HG03045 (cell line): ENCODE results near the gene POU6F2.

Experiments
- ATAC-seq: cut with Tn5 transposase; IDR thresholded peaks from one replicate; pipeline ENCODE4 v1.9.1; 2021; ENCODE audit warnings: mild to moderate bottlenecking, moderate library complexity; ENCODE audit not compliant: unreplicated experiment

The POU6F2 gene

DNA sequence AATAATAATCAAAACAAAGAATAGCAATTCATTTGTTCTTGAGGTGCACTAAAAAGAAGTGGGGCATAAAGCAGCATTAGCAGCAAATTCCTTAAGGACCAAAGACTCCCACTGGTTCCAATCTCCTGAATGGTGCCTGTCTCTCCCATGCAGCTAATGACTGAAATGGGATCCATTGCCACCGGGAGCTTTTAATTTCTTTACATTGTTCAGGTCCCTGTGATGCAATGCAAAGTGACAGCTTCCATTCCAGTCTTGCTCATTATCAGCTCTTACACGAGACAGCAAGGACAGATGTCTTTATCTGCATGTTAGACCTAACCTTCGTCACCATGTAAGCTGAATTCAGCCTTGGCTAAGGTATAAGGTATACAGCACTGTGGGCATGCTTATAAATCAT, 148.1 kb downstream of the POU6F2 start:
- ATAC-seq = no peak

DNA sequence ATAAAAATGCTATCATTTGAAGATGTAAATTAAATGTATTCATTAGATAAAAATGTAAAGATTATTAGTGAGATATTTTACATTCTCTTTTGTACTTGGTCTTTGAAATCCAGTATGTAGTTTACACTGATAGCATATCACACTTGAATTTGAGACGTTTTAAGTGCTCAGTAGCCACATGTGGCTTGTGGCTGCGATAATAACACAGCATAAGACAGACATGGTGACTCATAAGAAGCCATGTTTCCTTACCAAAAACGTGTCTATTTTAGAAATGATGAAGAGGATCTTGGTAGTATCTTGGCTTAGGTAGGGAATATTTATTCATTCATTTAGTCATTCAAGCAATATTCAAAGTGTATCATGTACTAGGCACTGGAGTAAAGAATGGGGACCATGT, 149.3 kb downstream of the POU6F2 start:
- no peak for ATAC-seq

DNA sequence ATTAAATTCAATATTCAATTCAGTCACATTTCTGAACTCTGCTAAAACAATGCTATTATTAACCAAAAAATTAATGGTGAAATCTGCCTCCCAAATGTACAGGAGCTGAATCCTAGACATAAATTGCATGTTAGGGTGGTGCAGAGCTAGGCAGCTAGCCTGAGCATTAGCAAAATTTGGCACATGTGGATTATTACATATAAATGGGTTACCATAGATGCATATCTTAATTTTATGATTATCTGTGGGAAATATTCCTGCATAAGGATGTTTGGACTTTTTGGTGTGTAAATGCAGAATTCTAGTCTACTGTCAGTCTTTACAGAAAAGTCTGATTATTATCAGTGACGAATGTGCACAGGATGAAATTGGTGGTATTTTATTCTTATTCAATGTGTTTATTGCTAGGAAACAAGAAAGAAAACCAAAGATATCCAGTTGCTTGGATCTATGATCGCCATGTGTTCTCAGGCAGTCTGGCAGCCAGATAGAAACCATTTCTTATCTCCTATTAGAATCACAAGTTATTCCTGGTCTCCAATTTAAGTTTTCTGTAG, 150.7 kb downstream of the POU6F2 start:
- no peak for ATAC-seq

DNA sequence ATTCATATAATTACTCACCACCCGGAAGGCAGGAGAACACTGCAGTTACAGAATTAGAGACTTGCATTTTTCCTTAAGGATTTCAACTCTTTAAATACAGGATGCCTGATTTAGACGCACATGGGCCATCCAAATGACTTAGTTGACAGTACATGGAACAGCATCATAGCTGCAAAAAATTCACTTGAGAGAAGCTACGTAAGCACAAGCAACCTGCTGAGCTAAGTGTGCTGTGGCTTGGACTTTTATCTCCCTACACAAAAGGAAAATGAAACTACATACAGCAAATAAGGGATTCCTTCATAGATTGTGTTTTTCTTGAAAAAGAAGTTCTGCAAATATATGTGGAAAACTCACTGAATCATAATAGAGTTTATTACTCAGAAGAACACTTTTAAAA, 152.6 kb downstream of the POU6F2 start:
- ATAC-seq = no peak

DNA sequence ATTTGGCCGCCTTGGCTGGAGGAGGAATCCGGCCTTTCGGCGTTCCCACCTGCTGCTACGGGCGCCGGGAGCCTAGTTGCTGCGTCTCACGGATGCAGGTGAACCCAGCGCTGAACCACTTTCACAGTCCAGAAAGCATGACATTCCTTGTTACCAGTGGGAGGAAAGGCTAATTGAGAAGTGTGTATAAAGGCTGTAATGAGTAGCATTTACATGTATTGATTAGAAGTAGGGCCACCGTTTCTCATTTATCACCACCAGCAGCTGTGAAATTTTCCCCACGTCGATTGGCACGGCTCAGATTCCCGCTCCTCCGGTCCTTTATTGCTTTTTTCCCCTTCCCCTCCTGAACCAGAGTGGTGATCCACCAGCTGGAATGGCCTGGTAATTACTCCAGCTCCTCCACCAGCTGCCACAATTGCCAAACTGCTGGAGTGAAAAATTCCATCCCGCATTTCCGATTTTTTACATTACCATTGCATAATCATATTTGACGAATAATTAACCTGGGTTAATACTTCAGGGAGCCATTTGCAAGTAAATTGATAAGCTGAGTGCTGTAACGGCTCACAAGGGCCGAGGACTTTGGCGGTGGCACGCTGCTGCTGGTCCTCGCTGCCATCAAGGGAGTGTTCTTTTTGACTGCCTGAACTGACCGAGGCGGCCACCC, 153.3 kb downstream of the POU6F2 start:
- no peak for ATAC-seq

DNA sequence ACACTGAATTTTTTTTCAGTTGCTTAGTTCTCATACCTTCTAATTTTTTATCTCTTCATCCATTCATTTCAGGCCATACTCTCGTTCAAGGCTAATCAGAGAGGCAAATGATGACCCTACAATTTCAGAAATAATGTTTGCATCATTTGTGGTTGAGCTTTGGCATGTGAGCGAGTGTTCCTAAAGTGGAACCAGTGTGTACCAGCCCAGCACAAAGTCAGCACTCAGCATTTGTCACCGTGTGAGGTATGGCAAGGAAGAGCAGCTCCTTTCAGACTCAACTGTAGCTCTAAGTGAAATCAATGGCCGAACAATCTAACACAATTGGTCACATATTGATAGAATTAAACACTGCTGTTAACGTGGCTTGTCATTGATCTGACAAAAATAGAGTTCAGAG, 154.6 kb downstream of the POU6F2 start:
- no peak for ATAC-seq

DNA sequence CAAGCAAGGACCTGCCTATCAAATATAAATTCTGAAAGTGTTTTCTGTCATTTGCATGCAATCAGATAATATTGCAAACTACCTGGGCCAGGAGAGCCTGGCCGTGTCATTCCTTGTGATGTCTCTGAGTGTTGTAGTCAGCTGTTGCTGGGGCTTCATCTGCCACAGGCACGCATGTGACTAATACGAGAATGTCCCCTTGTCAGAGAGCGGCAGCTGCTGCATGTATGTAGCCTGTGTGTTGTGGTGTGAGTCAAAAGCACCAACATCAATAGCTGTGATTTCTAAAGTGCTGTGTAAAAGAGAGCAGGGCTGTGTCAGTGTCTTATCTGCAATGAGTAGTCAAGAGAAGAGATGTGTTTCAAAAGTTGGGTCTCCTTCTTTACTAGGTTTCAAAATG, 155.4 kb downstream of the POU6F2 start:
- ATAC-seq = no peak

DNA sequence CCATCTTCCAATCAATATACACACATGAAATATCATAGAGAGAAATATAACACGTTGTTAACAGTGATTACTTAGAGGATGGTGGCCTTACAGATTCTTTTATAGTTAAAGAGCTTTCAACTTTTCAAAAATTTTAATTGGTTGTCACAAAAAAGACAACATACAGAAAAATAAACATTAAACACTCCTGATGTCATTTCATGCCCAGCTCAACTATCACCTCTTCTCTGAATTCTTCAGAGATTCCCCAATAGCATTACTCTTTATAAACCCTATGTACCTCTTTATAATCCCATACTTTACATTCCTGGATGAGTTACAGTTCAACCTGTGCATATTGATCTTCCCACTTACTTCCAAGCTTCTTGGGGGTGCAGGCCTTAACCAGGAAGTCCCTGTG, 159.8 kb downstream of the POU6F2 start:
- no peak for ATAC-seq

DNA sequence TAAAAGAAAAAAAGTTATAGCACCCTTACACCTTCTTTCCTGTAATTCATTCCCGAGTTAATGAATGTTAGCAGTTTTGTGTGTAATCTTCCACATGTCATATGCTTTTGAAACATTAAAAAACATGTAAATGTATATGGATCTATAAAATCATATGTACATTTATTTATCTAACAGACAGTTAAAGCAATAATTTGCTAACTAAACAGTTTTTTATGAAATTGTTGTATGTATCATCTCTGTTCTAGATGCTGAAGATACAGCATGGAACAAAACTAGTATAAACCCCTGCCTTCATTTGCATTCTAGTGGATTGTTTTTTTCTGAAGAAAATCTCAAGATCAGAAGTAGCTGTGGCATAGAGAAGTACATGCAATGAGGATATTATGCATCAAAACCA, 165.0 kb downstream of the POU6F2 start:
- no peak for ATAC-seq

DNA sequence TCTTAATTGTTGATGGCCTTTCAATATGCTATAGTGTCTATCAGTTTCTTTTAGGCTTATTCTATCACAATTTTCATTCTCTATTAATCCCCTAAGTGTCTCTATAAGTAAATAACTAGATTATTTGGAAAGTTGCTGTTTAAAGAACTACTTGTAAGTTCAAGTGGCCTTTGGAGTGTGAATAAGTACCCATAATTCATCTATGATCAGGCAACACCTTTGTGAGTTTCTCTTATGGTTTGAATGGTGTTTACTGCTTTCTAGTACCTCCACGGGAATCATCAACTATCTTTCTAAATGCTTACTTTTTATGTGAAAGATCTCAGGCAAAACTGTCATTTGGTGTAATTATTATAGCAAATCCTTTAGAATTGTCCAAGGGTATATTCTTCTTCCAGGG, 166.7 kb downstream of the POU6F2 start:
- no peak for ATAC-seq

DNA sequence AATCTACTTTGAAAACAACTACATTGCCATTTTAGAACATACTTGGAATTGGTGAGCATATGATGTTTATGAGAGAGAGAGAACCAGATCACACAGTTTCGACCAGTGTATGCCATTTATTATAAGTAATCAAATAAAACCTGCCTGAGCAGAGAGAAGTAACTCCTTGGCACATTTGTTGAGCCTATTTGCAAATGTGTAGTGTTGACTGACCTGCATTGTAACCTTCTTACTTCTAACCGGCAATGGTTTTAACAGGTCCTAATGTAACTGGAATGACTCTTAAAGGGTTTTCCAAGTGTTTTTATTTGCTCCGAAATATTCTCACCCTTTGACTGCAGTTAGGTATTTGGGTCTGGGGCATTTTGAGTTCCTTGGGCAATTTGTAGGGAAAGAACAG, 167.6 kb downstream of the POU6F2 start:
- no peak for ATAC-seq

DNA sequence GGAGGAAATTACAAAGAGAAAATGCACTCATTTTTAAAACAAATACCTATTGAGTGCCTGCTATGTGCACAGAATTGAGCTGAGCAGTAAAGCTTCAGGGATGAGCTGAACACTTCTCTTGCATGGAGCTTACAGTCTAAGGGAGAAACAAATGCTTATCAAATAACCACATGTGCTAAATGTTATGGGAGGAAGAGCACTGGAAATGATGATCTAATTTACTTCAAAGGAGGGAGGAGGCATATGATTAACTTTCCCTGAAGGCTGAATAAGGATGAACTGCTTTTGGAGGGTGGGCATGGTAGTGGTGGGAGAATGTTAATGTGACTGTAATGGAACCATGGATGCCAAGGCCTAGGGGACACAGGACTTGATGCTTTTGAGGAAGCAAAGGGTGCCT, 168.2 kb downstream of the POU6F2 start:
- no peak for ATAC-seq

DNA sequence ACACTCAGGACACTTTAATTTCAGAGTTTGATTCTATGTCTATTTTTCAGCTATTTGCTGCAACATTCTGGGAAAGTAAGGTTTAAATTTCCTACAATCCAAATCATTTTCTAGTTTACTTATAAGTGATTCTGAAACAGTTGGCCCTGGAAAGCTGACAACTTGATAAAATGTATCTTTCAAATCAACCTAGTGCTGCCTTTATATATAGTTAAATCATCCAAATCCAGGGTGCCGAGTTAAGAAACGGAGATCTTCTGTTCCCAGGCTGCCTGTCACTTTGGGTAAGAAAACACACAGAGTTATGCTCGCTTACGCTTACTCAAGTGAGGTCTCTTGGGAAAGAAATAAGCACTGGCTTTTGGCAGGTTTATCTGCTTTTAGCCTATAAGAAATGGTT, 175.0 kb downstream of the POU6F2 start:
- ATAC-seq = no peak

DNA sequence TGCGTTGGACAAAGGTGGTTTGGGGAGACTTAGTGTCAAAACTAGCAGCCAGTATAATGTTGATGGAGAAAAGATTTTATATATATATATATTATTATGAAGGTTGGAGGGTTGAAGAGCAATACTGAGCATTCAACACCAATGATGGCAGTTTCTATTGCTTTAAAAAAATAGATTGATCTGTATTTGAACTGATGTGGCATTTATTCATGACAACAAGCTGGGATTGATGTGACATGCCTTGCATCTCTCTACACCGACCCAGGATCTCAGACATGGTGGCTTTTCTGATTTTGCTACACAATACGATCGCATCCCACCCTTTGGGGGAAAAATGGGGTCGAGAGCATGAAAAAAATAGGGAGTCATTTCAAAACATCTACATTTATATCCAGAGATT, 175.4 kb downstream of the POU6F2 start:
- no peak for ATAC-seq

DNA sequence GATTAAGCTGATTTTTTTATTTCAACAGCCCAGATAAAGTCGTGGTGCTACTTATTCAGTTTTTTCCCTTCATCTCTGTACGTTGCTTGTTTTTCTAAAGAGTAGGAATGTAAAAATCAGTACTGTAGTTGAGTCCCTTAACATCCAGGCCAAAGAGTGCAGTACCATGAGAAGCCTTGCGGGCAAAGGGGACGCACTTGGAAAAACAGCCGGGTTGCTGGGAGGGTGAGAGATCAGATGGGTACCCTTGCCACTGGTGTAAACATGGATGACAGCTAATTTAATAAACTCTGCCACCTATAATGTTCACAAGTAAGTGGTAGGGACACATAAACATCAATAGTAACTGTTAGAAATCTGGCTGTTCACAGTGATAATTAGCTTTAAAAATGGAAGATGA, 175.9 kb downstream of the POU6F2 start:
- no peak for ATAC-seq

DNA sequence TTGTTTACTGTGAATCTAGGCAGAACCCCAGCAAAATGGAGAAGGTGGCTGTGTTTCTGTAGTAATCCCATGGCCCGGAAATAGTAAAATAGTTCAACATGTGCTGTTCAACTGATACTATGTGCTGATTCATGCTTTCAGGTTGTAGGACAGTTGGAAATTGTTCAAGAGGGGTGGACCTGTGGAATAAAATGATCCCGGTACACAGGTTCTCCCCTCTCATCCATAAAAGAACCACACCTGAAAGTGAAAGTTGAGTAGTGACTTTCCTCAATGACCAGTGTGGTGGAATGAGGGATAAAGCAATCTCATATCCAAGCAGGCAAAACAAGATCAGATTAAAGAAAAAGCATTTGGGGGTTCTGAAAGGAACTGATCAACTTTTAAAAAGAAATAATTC, 177.1 kb downstream of the POU6F2 start:
- ATAC-seq = no peak

DNA sequence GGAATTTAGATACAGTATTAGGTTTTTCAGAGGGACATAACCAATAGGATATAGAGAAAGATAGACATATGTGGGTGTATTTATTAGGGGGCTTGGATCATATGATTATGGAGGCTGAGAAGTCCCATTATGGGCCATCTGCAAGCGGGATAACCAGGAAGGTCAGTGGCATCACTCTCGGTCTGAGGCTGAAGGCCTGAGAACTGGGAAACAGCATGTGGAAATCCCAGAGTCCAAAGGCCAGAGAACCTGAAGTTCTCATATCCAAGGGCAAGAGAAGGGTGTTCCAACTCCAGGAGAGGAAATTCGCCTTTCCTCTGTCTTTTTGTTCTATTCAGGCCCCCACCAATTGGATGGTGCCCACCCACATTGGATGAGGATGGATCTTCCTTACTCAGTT, 180.7 kb downstream of the POU6F2 start:
- no peak for ATAC-seq

DNA sequence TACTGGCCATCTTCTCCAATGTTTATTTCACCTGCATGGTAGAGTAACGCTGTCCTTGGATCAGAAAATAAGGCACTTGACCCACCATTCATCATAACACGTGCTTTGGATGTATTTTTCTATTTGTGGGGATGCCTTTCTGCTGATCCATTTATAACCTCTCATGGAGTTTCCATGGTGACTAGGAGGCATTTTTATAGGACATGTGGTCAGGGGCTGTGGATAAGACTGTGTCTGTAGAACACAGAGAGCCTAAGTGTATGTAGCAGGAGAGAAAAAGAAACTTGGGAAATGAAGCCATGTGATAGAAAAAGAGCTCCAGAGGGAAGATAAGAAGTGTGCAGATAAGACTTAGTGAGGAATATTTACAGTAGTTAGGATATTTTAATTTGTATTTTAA, 184.2 kb downstream of the POU6F2 start:
- ATAC-seq = no peak

DNA sequence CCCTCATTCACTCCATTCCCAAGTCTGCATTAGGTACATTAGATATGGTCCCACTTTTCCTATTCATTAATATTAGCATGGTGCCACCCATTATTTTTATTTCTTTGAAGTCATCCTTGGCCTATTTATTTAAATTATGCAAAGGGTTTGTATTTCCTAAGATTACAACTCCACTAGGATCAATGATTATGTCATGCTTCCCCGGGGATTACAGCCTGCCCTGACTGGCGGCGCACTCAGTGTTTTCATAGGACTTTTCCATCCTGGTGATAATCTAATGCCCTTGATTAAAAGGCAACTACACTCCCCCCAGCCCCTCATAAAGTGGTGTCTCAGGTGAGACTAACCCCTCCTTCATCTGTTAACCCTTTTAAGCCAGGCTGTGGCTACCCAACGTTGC, 187.2 kb downstream of the POU6F2 start:
- no peak for ATAC-seq

DNA sequence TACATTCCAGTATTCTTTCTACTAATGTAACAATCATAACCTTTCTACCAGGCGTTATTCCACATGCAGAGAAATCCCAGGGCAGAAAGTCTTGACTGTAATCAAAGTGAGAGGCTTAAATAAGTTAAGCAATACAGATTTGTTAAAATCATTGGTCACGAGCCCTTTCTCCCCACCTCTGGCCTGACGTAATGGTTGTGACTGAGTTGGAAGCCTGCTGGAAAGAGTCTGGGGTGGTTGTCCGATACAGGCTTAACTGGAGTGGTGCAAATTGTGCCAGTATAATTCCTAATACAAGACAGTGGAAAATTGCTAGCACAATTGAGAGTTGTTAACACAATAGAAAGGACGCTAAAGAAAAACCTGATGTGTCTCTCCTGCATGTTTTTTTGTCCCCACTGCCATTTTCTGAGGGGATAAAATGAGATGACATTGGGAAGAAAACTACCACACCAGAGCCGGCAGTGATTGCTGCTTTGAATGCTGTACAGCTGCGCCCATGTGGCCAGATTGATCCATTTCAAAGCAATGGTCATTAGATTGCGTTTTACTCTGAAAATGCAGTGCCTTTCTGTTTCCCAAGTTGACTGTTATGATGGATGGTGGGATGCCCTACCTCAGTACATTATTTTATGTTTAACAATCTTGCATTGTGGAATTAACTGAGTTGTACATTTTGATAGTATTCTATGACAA, 190.8 kb downstream of the POU6F2 start:
- no peak for ATAC-seq

DNA sequence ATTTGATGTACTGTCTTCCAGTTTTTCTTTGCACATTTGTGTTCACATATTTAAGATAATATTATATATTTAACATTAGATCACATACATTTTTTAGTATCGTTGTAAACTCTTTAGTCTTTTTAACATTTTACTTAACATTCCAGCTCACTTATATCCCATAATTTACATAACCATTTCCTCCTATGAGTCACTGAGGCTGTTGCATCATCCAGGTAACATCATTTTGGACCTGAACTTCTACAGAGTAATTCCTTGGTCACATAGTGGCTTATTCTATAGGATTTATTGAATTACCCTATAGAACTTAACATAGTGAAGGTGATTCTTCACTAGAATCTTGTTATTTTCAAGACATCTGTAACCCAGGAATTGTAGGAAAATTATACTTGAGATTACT, 194.4 kb downstream of the POU6F2 start:
- no peak for ATAC-seq

DNA sequence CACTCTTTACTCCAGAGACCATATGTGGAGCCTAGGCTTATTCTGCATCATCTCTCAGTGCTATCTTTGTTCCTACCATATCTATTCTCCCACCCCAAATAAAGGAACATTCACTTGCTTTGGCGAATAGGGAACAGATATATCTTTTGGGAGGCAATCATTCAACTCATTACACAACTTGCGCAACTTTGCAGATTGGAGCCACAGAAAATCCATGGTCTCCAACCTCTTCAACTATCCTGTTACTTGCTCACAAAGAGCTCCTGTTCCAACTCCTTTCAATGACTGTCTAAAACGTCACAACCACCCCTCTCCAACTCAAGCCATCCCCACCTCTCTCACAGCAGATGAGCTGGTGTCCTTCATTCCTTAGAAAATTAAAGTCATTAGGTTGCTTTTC, 203.7 kb downstream of the POU6F2 start:
- ATAC-seq = no peak

DNA sequence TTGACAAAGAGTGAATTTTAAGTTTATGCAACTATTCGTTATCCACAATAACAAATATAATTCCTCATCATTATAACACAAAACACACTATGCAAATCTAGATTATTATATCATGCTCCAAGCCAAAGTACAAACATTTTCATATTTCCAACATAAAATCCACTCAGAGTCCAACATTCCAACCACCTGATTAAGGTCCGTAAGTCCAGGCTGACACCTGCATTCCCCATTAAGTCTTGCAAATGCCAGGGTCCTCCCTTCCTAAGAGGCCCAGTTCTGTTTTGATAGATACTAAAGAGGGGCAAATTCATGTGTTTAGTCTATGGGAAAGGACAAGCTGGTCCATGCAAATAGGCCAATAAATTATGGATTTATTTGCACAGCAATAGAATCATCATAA, 206.1 kb downstream of the POU6F2 start:
- ATAC-seq = no peak
